ENCODE results near the gene ZFX.

DNA sequence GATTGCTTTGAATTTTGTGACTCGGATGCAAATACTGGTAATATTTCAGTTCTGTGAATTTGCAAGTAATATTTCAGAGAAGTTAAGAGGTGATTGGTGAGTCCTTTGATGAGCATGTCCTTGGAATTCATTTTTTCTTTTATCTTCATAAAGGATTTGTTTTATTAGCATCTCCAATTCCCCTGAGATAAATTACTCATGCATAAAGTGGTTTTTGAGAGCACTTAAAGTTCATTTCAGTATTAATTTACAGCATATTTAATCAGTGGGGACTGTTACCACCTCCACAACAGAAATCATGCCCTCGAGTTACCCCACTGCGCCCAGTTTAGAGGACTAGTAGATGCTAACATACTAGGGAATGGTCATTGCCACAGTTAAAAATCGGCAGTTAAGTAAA lies 65.0 kb downstream of the ZFX start:
- TF ChIP-seq, protein P1, sequence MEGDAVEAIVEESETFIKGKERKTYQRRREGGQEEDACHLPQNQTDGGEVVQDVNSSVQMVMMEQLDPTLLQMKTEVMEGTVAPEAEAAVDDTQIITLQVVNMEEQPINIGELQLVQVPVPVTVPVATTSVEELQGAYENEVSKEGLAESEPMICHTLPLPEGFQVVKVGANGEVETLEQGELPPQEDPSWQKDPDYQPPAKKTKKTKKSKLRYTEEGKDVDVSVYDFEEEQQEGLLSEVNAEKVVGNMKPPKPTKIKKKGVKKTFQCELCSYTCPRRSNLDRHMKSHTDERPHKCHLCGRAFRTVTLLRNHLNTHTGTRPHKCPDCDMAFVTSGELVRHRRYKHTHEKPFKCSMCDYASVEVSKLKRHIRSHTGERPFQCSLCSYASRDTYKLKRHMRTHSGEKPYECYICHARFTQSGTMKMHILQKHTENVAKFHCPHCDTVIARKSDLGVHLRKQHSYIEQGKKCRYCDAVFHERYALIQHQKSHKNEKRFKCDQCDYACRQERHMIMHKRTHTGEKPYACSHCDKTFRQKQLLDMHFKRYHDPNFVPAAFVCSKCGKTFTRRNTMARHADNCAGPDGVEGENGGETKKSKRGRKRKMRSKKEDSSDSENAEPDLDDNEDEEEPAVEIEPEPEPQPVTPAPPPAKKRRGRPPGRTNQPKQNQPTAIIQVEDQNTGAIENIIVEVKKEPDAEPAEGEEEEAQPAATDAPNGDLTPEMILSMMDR (IDR thresholded peaks at IDR 0.05), result no peak
- no peak for TF ChIP-seq EP300 (IDR thresholded peaks at IDR 0.05)

Data from ovary (tissue), 3 donors.